Stimulated activated CD4-positive, alpha-beta T cell treated with anti-CD3 and anti-CD28 coated beads, Interleukin-12 subunit alpha, Interleukin-12 subunit beta, amount 100 ng/mL, for 4 hours (primary cell): Measurements from ENCODE around the gene GPANK1.

Experiments used
- DNase-seq: peaks from one replicate; pipeline ENCODE4 v3.0.0-alpha.2; 2020

GPANK1 gene

DNA sequence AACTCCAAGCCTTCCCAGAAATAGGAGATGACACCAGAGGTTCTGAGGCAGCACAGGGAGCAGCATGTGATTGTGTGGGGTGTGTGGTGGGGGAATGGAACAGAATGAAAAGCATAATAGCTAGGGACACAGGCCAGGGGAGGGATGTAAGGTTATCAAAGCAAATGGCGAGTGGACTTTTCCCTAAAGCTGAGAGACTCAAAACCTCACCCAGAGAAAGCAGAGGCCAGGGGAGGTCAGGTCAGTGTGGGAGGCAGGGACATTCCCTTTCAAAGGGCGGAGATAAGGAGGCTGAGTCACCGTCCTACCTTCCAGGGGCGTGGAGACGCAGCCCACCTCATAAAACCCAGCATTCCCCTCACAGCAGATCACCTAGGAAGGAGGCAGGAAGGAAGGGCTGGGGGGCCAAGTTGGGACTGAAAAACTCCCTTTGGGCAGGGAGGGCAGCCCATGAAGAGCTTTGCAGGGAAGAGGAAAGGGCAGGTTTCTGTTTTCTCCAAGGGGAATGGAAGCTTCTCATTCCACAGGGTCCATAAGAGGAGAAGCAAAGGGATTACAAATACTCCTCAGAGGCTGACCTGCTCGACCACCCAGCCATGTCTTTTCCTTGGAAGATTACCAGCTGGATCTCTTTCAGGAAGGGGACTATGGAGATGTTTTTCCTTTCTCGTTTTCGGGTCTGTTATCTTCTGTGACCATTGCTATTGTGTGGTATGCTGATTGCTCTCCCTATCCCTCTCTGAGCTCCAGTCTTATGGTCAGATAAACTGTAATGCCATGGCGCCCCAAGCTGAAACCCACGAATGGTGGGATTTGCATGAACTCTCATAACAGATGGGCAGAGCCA lies 25.7 kb upstream of the GPANK1 start:
- no peak for DNase-seq

GRCh38 chr6:31689249-31690110 lies 24.7 kb upstream of the GPANK1 start:
- no peak for DNase-seq

GRCh38 chr6:31687860-31688693 lies 23.3 kb upstream of the GPANK1 start:
- no peak for DNase-seq

GRCh38 chr6:31687321-31687720 lies 22.5 kb upstream of the GPANK1 start:
- no peak for DNase-seq

DNA sequence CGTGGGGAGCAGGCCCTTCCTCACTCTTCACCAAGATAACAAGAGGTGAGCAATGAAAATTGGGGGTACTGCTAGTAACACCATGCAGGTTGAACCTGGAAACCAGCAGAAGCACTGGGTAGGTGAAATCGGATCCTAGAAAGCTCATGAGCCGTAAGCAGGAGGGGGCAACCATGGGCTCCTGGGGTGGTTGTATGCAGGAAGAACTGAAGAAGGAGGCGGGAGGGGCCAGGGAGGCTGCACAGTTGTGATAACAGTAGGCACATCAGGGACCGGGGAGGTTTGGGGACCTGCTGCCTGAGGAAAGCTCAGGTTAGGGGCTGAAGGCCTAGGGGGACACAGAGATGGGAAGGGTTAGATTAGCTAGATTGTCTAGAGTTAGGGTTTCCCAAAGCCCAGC lies 21.7 kb upstream of the GPANK1 start:
- DNase-seq = no peak

DNA sequence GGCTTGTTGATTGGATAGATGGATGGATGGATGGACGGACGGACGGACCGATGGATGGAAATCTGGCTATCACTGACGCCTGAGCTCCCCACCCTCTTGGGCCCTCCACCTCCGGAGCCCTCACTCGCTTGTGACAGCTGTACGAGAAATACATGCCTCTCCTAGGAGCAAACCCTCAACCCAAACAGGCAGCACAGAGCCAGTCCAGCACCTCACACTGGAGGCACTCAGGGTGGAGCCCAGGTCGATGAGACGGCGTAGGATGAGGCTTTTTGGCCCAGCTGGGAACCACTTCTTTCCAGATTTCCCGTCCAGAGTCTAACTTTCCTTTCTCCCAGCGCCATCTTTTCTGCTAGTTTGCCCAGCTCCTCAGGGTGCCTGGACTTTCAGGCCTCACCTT lies 18.8 kb upstream of the GPANK1 start:
- no peak for DNase-seq

GRCh38 chr6:31681135-31681671 lies 16.4 kb upstream of the GPANK1 start:
- DNase-seq = peak; percentile 41

DNA sequence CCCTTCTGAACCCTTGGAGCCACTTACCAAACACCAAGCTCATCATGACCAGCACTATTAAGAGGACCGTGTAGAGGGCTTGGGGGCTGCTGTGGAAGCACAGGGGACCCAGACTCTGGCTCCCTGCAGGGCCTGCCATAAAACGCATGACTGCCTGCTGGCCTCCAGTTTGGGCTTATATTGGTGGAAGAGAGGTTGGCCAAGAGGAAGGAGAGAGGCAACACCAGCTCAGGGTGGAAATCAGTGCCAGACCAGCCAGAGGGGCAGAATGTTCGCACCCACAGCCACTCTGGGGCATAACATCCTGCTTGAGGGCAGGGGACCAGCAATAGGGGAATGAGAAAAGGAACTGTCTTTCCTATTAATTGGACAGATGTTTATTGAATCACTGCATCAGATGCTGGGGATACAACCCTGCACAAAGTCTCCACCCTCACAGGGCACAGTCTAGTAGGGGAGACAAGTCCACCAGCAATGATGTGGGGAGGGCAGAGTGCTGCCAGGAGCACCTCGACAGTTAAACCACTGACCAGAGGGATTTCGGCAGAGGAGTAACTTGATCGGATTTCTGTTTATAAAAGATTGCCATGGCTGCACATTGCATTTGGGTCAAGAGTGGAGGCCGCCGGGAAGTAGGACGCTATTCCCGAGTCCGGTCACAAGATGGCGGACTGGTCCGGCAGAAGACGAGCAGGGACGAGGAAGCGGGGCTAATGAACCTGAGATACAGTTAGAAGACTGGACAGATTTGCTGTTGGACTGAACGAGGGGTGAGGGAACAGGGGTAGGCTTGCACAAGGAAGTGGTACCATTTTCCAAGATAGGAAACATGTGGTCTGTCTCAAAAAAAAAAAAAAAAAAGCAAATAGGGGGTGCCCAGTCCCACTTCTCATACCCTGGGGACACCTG lies 15.7 kb upstream of the GPANK1 start, which contains the start of gene LY6G5C:
Gene LY6G5C, minus strand, starts transcription at position 842 of the 909 bp plus-strand sequence. Its CDS starts 694 bp downstream, at position 148.
- DNase-seq = peak; percentile 60

- no peak for DNase-seq
Observed at GRCh38 chr6:31677955-31678354, 13.2 kb upstream of the GPANK1 start.

DNA sequence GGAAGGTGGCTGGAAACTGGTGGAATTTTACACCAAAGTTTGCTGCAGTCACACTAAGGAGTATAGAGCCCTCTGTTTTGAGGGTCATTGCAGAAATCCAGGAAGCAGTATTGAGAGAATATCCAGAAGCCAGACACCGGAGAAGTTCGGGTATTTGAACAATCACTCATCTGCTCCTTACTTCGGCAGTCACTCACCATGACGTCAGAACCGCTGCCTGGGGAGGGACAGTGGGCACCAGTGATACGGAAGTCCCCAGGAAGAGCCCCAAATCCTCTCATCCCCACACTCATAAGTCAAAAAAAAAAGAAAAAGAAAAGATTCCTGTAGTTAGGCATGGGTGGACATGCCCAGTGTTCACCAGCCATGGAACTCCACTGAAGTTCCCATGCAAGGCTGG lies 12.1 kb upstream of the GPANK1 start:
- DNase-seq = no peak

DNA sequence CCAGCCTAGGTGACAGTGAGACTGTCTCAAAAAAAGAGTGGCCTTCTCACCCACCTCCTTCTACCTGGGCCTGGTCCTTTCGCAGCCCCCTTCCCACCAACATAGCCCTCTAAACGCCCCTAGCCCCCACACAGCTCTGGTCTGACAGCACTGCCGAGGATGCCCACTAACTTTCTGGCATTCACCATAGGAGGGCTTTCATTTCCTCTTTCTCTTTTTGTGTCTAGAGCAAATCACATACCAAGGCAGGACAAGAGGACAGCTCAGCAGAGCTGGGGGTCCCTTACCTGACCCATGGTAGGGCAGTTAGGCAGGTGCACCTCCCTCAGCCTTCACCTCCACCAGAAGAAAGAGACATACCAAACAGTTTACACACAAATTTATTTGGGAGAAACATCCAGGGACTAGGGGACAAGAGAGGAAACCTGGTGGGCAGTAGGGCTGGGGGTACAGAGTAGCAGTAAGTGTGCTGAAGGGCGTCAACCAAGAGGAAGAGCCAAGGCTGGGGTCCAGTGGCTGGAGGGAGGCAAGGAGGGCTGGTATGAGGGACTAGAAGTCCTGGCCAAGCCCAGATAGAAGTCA lies 11.6 kb upstream of the GPANK1 start:
- DNase-seq = no peak

DNA sequence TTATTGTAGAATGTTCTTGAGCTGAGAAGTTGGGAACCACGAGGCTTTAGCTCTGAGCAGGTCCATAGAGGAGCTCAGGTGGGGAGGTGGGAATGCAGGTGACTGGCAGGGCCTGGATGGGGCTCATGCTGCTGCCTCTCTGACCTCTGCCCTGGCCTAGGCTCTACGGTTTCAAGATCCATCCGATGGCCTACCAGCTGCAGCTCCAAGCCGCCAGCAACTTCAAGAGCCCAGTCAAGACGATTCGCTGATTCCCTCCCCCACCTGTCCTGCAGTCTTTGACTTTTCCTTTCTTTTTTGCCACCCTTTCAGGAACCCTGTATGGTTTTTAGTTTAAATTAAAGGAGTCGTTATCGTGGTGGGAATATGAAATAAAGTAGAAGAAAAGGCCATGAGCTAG lies 4.9 kb upstream of the GPANK1 start, which contains the start of gene LY6G5B:
Gene LY6G5B, plus strand, starts transcription at position 301 of the 400 bp plus-strand sequence. CDS start 975 bp downstream, outside the sequence.
- DNase-seq = no peak

GRCh38 chr6:31666337-31666965 lies 1.7 kb upstream of the GPANK1 start:
- DNase-seq = no peak

- DNase-seq = peak; percentile 95
Observed at GRCh38 chr6:31665501-31666336, 922 bp upstream of the GPANK1 start, which contains the start of gene CSNK2B. TSS of gene CSNK2B (plus strand) at chr6:31666080. CDS start at chr6:31666832, 752 bp downstream.

DNA sequence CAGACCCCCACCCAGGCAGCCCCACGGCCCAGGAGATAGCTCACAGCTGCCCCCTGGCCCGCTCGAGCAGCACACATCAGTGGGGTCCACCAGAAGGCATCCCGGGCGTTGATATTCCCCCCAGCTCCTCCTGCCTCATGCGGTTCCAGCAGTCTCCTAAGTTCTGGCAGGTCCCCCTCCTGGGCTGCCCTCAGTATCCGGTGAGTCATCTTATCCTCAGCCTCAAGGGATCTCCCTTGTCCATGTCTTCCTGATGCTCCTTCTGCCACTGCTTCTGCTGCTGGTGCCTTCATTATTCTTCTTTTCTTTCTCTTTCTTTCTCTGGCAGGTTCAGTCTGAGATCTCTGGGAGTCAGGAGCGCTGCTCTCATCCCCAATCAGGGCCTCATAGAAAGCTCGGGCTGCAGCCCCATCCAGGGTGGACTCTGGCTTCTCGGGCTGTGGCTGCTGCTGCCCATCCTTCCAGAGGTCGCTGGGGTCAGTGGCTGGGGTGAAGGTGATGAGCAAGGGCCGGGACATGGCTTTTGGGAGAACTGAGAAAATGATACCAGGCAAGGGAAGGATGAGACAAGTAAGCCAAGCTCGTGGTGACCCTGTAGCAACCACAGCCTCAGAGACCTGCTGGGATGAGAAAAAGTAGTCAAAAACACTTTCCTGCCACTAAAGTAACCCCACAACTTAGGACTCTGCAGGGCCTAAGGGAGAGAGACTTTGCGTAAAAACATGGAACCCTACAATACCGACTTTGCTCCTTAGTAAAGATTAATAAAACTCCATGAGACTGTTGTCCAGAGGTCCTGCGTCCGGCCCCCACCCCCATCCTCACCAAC lies 622 bp downstream of the GPANK1 start:
- no peak for DNase-seq

GRCh38 chr6:31663126-31663960 lies 1.5 kb downstream of the GPANK1 start:
- no peak for DNase-seq

DNA sequence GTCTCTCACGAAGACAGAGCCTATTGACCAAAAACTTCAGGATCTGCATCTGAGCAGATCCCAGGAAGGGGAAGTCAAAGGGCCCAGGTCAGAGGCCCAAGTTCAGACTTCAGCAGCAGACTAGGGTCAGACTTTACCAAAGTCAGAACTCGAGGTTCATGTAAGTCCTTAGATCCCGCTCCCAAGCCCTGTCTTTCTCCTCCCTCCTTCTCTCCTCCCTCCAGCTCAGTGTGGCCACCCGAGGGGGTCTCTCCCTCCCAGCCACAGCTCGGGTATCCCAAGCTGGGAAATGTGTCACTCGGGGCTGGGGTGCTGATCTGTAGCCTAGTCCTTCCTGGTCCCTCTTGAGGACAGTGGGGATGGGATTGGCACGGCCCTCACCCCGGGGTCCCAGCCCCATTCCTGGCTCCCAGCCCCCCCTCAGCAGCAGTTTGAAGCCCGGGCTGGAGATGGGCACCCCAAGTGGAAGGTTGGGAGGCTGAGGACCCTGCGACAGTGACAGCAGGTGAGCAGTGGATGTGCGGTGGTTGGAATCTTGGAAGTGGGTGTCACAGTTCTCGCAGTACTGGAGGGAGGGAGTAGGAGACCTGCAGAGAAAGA lies 2.6 kb downstream of the GPANK1 start:
- DNase-seq = no peak
